HT-29 (cell line): ENCODE measurements around the gene ZFP92. TPM values are rescaled to one million over a fixed set of nuclear protein-coding genes. Genes with fewer than 3 reads are reported as not detected.
A peak's percentile ranks its signal among the peaks of the same experiment; 100 is the strongest.

Experiments used
- DNase-seq: peaks from one replicate; pipeline ENCODE4 v3.0.0-alpha.2; 2015; ENCODE audit warnings: low spot score
- small RNA-seq: library from RNA; depleted of rRNA; stranded (forward); fragments of <200 nt; gene quantifications from one replicate; pipeline ENCODE3, GENCODE V24; 2014
- total RNA-seq: library from RNA; depleted of rRNA; stranded (reverse); fragments of >200 nt; shearing (Covaris generic); gene quantifications from 2 replicates; pipeline ENCODE4 v1.2.3, GENCODE V29; 2014; rRNA removed

The ZFP92 gene
- total RNA-seq, 1 experiment from 2014 or later = not detected

DNA sequence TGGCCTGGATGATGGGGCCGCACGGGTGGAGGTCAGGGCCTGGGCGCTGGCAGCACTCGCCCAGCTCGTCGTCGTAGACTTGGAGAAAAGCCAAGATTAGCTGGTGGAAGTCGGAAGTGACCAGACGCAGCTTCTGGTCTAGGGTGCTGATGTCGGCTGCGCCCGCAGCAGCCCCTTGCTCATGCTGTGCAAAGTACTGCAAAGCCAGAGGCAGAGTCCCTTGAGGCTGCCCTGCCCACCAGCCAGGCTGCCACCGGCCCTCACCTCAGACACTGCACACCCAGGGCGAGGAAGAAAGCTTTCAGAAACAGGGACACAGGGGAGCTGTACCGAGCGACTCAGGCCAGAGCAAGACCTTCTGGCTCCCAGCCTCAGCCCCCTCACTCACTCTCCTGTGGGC is 44.3 kb downstream of the ZFP92 start:
- DNase-seq = no peak

DNA sequence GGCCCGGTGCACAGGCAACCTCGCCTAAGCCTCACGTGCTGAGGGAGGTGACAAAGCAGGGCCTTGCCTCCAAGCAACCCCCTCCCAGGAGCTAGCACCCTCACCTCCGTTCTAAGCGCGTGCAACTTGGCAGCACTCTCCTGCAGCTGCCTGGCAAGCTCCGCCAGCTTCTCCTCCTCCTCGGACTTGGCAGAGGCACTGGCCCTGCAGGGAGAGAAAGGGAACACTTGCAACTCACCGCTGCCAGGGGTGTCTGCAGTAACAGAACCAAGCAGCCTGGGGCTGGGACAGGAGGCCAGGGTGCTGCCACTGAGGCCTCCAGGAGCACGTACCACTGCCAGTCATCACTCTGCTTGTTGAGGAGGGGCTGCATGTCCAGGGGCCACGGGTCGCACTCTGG is 44.9 kb downstream of the ZFP92 start:
- no peak for DNase-seq

GRCh38 chrX:153456704-153457103 is 45.4 kb downstream of the ZFP92 start:
- no peak for DNase-seq

GRCh38 chrX:153457136-153457825 is 46.0 kb downstream of the ZFP92 start:
- DNase-seq = no peak

DNA sequence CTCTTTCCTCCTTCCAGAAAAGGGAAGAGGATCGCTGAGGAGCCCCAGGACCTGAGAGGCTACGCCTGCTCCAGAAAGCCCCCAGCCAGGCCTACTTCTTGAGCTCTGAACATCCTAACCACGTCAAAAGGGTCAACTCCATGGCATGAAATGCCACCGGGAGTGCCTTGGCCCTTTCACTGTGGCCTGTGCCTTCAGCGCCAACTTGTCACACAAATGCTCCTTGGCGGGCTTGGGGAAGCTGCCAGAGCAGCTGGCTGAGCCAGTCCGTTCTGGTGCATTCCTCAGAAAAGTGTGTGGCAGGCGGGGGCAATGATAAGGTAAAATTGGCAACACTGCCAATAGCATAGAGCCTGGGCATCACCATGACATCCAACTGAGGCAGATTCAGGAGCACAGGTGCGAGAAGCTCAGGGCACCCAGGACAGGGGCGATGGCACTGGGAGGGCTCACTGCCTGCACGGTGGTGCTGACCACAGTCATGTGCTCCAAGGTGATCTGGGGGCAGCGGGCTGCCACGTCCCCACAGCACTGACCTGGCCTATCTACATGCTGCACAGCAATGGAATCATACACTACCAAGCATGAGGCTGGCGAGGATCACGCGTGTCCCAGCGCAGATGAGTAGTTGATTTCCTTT is 46.7 kb downstream of the ZFP92 start:
- no peak for DNase-seq

DNA sequence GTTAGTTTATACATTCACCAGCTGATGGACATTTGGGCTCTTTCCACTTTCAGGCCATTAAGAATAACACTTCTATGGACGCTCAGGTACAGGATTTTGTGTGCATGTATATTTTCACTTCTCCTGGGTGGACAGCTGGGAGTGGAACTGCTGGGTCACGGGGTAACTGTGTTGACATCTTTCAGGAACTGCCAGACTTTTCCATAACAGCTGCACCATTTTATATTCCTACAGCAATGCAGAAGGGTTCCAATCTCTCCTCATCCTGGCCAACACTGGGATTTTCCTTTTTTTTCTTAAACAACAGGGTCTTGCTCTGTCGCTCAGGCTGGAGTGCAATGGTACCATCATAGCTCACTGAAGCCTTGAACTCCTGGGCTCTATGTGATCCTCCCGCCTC is 47.2 kb downstream of the ZFP92 start:
- DNase-seq = no peak

DNA sequence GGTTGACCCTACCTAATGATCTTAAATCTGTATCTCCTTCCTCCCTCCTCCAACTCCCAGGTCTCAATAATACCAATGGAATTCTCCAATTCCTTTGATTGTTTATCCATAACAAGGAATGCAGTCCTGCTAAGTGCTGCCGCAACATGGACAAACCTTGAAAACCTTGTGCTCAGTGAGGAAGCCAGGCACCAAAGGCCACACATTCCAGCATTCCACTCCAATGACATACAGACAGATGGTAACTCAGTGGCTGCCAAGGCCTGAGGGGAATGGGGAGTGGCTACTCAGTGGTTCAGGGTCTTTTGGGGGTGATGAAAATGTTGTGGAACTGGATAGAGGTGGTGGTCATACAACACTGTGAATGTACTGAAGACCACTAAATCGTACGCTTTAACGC is 48.7 kb downstream of the ZFP92 start:
- DNase-seq = no peak

GRCh38 chrX:153460826-153461225 is 49.6 kb downstream of the ZFP92 start:
- DNase-seq = peak; percentile 75

Small RNA genes within 50 kb of the gene (small RNA-seq; reads per million reads assigned to genes)
- not detected for gene RN7SL667P

Other genes with a start within 250 kb of the ZFP92 start
- not detected in 2 replicates for gene MAGEA1, start 232.2 kb upstream of the ZFP92 start, total RNA-seq
- gene PNMA6F, start 89.7 kb upstream of the ZFP92 start, total RNA-seq = not detected in 2 replicates
- gene ZNF275, start 77.3 kb upstream of the ZFP92 start, total RNA-seq = 5.1 and 5.5 TPM in 2 replicates
- gene PNMA6E, start 10.1 kb upstream of the ZFP92 start, total RNA-seq = not detected in 2 replicates
- gene TREX2, start 34.6 kb downstream of the ZFP92 start, total RNA-seq = 7.3 and 9.8 TPM in 2 replicates
- gene HAUS7, start 59.1 kb downstream of the ZFP92 start, total RNA-seq = 75.1 and 85.6 TPM in 2 replicates
- 14.0 and 23.2 TPM in 2 replicates for gene BGN, start 83.5 kb downstream of the ZFP92 start, total RNA-seq
- not detected in 2 replicates for gene ATP2B3, start 106.2 kb downstream of the ZFP92 start, total RNA-seq
- 107 and 122 TPM in 2 replicates for gene CCNQ, start 187.7 kb downstream of the ZFP92 start, total RNA-seq
- gene DUSP9, start 235.7 kb downstream of the ZFP92 start, total RNA-seq = not detected in 2 replicates